BLaER1 (cell line): ENCODE measurements around the gene DDX1.

Source experiments
- H3K27ac ChIP-seq: shearing (Covaris generic); formaldehyde crosslinking; 2 replicates; pipeline ENCODE4 v1.8.1; 2022
- H3K27me3 ChIP-seq: shearing (Covaris generic); formaldehyde crosslinking; 2 replicates; pipeline ENCODE4 v1.8.1; 2022
- H3K36me3 ChIP-seq: shearing (Covaris generic); formaldehyde crosslinking; 2 replicates; pipeline ENCODE4 v1.8.1; 2022
- H3K4me1 ChIP-seq: shearing (Covaris generic); formaldehyde crosslinking; 2 replicates; pipeline ENCODE4 v1.8.1; 2022
- H3K4me2 ChIP-seq: shearing (Covaris generic); formaldehyde crosslinking; 2 replicates; pipeline ENCODE4 v1.8.1; 2022
- H3K4me3 ChIP-seq: shearing (Covaris generic); formaldehyde crosslinking; 2 replicates; pipeline ENCODE4 v1.8.1; 2022
- H3K9ac ChIP-seq: shearing (Covaris generic); formaldehyde crosslinking; 2 replicates; pipeline ENCODE4 v1.8.1; 2022
- H3K9me3 ChIP-seq: shearing (Covaris generic); formaldehyde crosslinking; 2 replicates; pipeline ENCODE4 v1.8.1; 2022
- H4K20me1 ChIP-seq: shearing (Covaris generic); formaldehyde crosslinking; 2 replicates; pipeline ENCODE4 v1.8.1; 2022
- Cebpa-rat ChIP-seq: shearing (Covaris generic); IDR thresholded peaks from 2 replicates; pipeline ENCODE4 v1.8.1; 2022

The DDX1 gene

GRCh38 chr2:15666861-15667808, 75.5 kb downstream of the DDX1 start:
- Histone ChIP-seq H3K27ac (no peak overlapping the region), H3K9me3 (0 out of 2 replicates have a peak, but pooled peaks cover 3% of the 10 kb centered on the region), H3K4me1 (no peaks in the 10 kb centered on the region), H3K4me2 (no peak overlapping the region), H4K20me1 (no peaks in the 10 kb centered on the region), H3K27me3 (no peaks in the 10 kb centered on the region), H3K36me3 (no peaks in the 10 kb centered on the region), H3K9ac (no peak overlapping the region), H3K4me3 (no peak overlapping the region)
- TF ChIP-seq Cebpa-rat: no peak

GRCh38 chr2:15667809-15668556, 76.3 kb downstream of the DDX1 start:
- no peaks in the 10 kb centered on the region for H3K36me3 ChIP-seq
- H3K4me2 ChIP-seq: no peak overlapping the region
- H3K9me3 ChIP-seq: 0 out of 2 replicates have a peak, but pooled peaks cover 3% of the 10 kb centered on the region
- no peak overlapping the region for H3K9ac ChIP-seq
- no peak overlapping the region for H3K4me3 ChIP-seq
- H3K27me3 ChIP-seq: no peaks in the 10 kb centered on the region
- 0 out of 2 replicates have a peak, but pooled peaks cover under 1% of the 10 kb centered on the region for H3K4me1 ChIP-seq
- H3K27ac ChIP-seq: no peak overlapping the region
- H4K20me1 ChIP-seq: no peaks in the 10 kb centered on the region
- no peak for TF ChIP-seq Cebpa-rat

- H3K27me3 ChIP-seq: no peaks in the 10 kb centered on the region
- H3K4me2 ChIP-seq: no peak overlapping the region
- H3K9me3 ChIP-seq: no peaks in the 10 kb centered on the region
- no peak overlapping the region for H3K4me3 ChIP-seq
- no peaks in the 10 kb centered on the region for H4K20me1 ChIP-seq
- no peak overlapping the region for H3K27ac ChIP-seq
- H3K4me1 ChIP-seq: peaks cover 8% of the 10 kb centered on the region
- TF ChIP-seq Cebpa-rat: no peak
- H3K9ac ChIP-seq: no peak overlapping the region
- H3K36me3 ChIP-seq: no peaks in the 10 kb centered on the region
Measured at GRCh38 chr2:15668611-15669305, 77.1 kb downstream of the DDX1 start.

GRCh38 chr2:15669375-15669910, 77.8 kb downstream of the DDX1 start:
- Histone ChIP-seq H3K27me3 (no peaks in the 10 kb centered on the region), H3K4me1 (peaks cover 11% of the 10 kb centered on the region), H3K9ac (no peak overlapping the region), H3K4me3 (no peak overlapping the region), H3K9me3 (no peaks in the 10 kb centered on the region), H3K4me2 (no peak overlapping the region), H4K20me1 (no peaks in the 10 kb centered on the region), H3K36me3 (no peaks in the 10 kb centered on the region), H3K27ac (no peak overlapping the region)
- TF ChIP-seq Cebpa-rat: no peak

GRCh38 chr2:15670469-15670868, 78.8 kb downstream of the DDX1 start:
- Histone ChIP-seq H3K36me3 (no peaks in the 10 kb centered on the region), H4K20me1 (no peaks in the 10 kb centered on the region), H3K4me2 (no peak overlapping the region), H3K4me1 (peaks cover 11% of the 10 kb centered on the region), H3K4me3 (no peak overlapping the region), H3K27ac (no peak overlapping the region), H3K9me3 (no peaks in the 10 kb centered on the region), H3K27me3 (no peaks in the 10 kb centered on the region), H3K9ac (no peak overlapping the region)
- TF ChIP-seq Cebpa-rat: no peak

- H3K36me3 ChIP-seq: no peaks in the 10 kb centered on the region
- no peak overlapping the region for H3K4me2 ChIP-seq
- H3K9ac ChIP-seq: no peak overlapping the region
- no peaks in the 10 kb centered on the region for H3K27me3 ChIP-seq
- H3K9me3 ChIP-seq: no peaks in the 10 kb centered on the region
- TF ChIP-seq Cebpa-rat: no peak
- peaks cover 11% of the 10 kb centered on the region for H3K4me1 ChIP-seq
- no peak overlapping the region for H3K27ac ChIP-seq
- H4K20me1 ChIP-seq: no peaks in the 10 kb centered on the region
- H3K4me3 ChIP-seq: no peak overlapping the region
Measured at GRCh38 chr2:15670981-15671380, 79.3 kb downstream of the DDX1 start.

GRCh38 chr2:15671409-15671808, 79.7 kb downstream of the DDX1 start:
- Histone ChIP-seq H3K9ac (no peak overlapping the region), H3K4me3 (no peak overlapping the region), H3K27ac (no peak overlapping the region), H3K27me3 (no peaks in the 10 kb centered on the region), H3K4me1 (peaks cover 11% of the 10 kb centered on the region), H3K9me3 (no peaks in the 10 kb centered on the region), H3K36me3 (no peaks in the 10 kb centered on the region), H3K4me2 (no peak overlapping the region), H4K20me1 (no peaks in the 10 kb centered on the region)
- no peak for TF ChIP-seq Cebpa-rat

- H3K27ac ChIP-seq: no peak overlapping the region
- H3K9me3 ChIP-seq: no peaks in the 10 kb centered on the region
- H3K36me3 ChIP-seq: no peaks in the 10 kb centered on the region
- H3K27me3 ChIP-seq: no peaks in the 10 kb centered on the region
- H3K4me1 ChIP-seq: peaks cover 11% of the 10 kb centered on the region
- no peak overlapping the region for H3K4me3 ChIP-seq
- no peak for TF ChIP-seq Cebpa-rat
- no peak overlapping the region for H3K4me2 ChIP-seq
- no peaks in the 10 kb centered on the region for H4K20me1 ChIP-seq
- no peak overlapping the region for H3K9ac ChIP-seq
Measured at GRCh38 chr2:15671842-15672815, 80.5 kb downstream of the DDX1 start.
